Measurements from ENCODE around the gene NAT8L. TPM values are rescaled to one million over a fixed set of nuclear protein-coding genes. Genes with fewer than 3 reads are reported as not detected.

The NAT8L gene
- total RNA-seq, 1 donor from 2014 or later = 0.24 TPM

- ChIA-PET POLR2A (no interaction called here), CTCF (no interaction called here)
- Mint-ChIP-seq H3K4me1 (no peaks in the 10 kb centered on the region), H3K9me3 (no peaks in the 10 kb centered on the region), H3K27ac (no peak overlapping the region), H3K4me3 (no peak overlapping the region), H3K36me3 (ENCODE audit: low read depth) (no peaks in the 10 kb centered on the region), H3K27me3 (no peaks in the 10 kb centered on the region)
- DNase-seq = no peak
- ATAC-seq (ENCODE audit: low read depth) = no peak
- intact Hi-C loops (cut with micrococcal nuclease) = no loop called here
- no peak for TF ChIP-seq CTCF (IDR thresholded peaks at IDR 0.05)
Observed at GRCh38 chr4:2071912-2072867, 13.1 kb downstream of the NAT8L start.

GRCh38 chr4:2072971-2073807 is 14.1 kb downstream of the NAT8L start:
- no peak for ATAC-seq (ENCODE audit: low read depth)
- H3K27me3 Mint-ChIP-seq = no peaks in the 10 kb centered on the region
- POLR2A ChIA-PET = no interaction called here

GRCh38 chr4:2073808-2074481 is 14.8 kb downstream of the NAT8L start:
- intact Hi-C loops (cut with micrococcal nuclease) = no loop called here
- Mint-ChIP-seq H3K27me3 (no peaks in the 10 kb centered on the region), H3K4me3 (no peak overlapping the region), H3K27ac (no peak overlapping the region), H3K9me3 (no peaks in the 10 kb centered on the region), H3K36me3 (ENCODE audit: low read depth) (no peaks in the 10 kb centered on the region), H3K4me1 (no peaks in the 10 kb centered on the region)
- no peak for TF ChIP-seq CTCF (IDR thresholded peaks at IDR 0.05)
- DNase-seq (no peak), ATAC-seq (ENCODE audit: low read depth) (no peak)
- ChIA-PET CTCF (no interaction called here), POLR2A (no interaction called here)

More at GRCh38 chr4:2072971-2073807, 14.1 kb downstream of the NAT8L start:
- no peak overlapping the region for H3K27ac Mint-ChIP-seq
- intact Hi-C loops (cut with micrococcal nuclease) = no loop called here
- no peaks in the 10 kb centered on the region for H3K36me3 Mint-ChIP-seq (ENCODE audit: low read depth)
- no peak for DNase-seq
- no peaks in the 10 kb centered on the region for H3K9me3 Mint-ChIP-seq
- CTCF ChIA-PET = no interaction called here
- no peaks in the 10 kb centered on the region for H3K4me1 Mint-ChIP-seq
- no peak for TF ChIP-seq CTCF (IDR thresholded peaks at IDR 0.05)
- H3K4me3 Mint-ChIP-seq = no peak overlapping the region

- POLR2A ChIA-PET = no interaction called here
Observed at GRCh38 chr4:2074588-2074987, 15.5 kb downstream of the NAT8L start.

More at GRCh38 chr4:2074588-2074987, 15.5 kb downstream of the NAT8L start:
- H3K4me1 Mint-ChIP-seq = no peaks in the 10 kb centered on the region
- no peaks in the 10 kb centered on the region for H3K9me3 Mint-ChIP-seq
- no peaks in the 10 kb centered on the region for H3K27me3 Mint-ChIP-seq
- no peaks in the 10 kb centered on the region for H3K36me3 Mint-ChIP-seq (ENCODE audit: low read depth)
- TF ChIP-seq CTCF (IDR thresholded peaks at IDR 0.05) = no peak
- CTCF ChIA-PET = no interaction called here
- DNase-seq (no peak), ATAC-seq (ENCODE audit: low read depth) (no peak)
- intact Hi-C loops (cut with micrococcal nuclease) = no loop called here
- H3K4me3 Mint-ChIP-seq = no peak overlapping the region
- no peak overlapping the region for H3K27ac Mint-ChIP-seq
